H1 (cell line): Measurements from ENCODE around the gene PLEK2.

Experiments used
- CTCF ChIP-seq, 3 experiments: IDR thresholded peaks; 1 replicate in 2 of 3; 2 replicates in 1 of 3; pipeline versions ENCODE4 v1.5.1 to v1.6.1; 2011; ENCODE audit warnings: low read length in 3 of 3, mild to moderate bottlenecking in 3 of 3, inconsistent platforms in 2 of 3, low read depth in 1 of 3, moderate library complexity in 1 of 3; ENCODE audit not compliant: insufficient read depth in 1 of 3; ENCODE audit errors: control extremely low read depth in 1 of 3
- PHF8 ChIP-seq: fragments of 200-600 bp; sonication (generic); conservative IDR thresholded peaks from 2 replicates; pipeline ENCODE4 v1.7.1; 2012; ENCODE audit warnings: low read depth, mild to moderate bottlenecking, inconsistent platforms, low read length, moderate library complexity
- USF2 ChIP-seq: IDR thresholded peaks from 2 replicates; pipeline ENCODE4 v1.6.1; 2011; ENCODE audit warnings: low read length, improper control_type of control experiment

- TF ChIP-seq CTCF (IDR thresholded peaks at IDR 0.05; ENCODE audit: control extremely low read depth in 1 of 3, insufficient read depth in 1 of 3, low read depth in 1 of 3, low read length in 3 of 3): no peak
- no peak for TF ChIP-seq USF2
- no peak for TF ChIP-seq PHF8
Measured at GRCh38 chr14:67446371-67447032, 34.5 kb upstream of the PLEK2 start.
